GM21723 (cell line): ENCODE results near the gene THAP7.
A peak's percentile ranks its signal among the peaks of the same experiment; 100 is the strongest.
"Not testable (repeated sequence)": the region's sequence is repeated elsewhere in the genome, so short reads cannot be mapped to it uniquely, and the experiment has no call there.

ENCODE experiments used
- ATAC-seq: cut with Tn5 transposase; IDR thresholded peaks from one replicate; pipeline ENCODE4 v1.9.1; 2021; ENCODE audit warnings: mild to moderate bottlenecking, moderate library complexity; ENCODE audit not compliant: unreplicated experiment

Gene THAP7

GRCh38 chr22:21013657-21014201 lies 11.8 kb upstream of the THAP7 start:
- no peak for ATAC-seq

GRCh38 chr22:21012446-21013407 lies 10.8 kb upstream of the THAP7 start:
- ATAC-seq: no peak

GRCh38 chr22:21010426-21011113 lies 8.7 kb upstream of the THAP7 start:
- ATAC-seq: no peak

GRCh38 chr22:21009638-21010425 lies 7.9 kb upstream of the THAP7 start:
- ATAC-seq: no peak

GRCh38 chr22:21009208-21009607 lies 7.3 kb upstream of the THAP7 start:
- ATAC-seq: not testable (repeated sequence)

- ATAC-seq: no peak
These were observed 1.9 kb upstream of the THAP7 start for GRCh38 chr22:21003782-21004181.

- peak; percentile 3 for ATAC-seq
These were observed 824 bp downstream of the THAP7 start for GRCh38 chr22:21000987-21001600.

GRCh38 chr22:21000207-21000986 lies 1.5 kb downstream of the THAP7 start:
- no peak for ATAC-seq

- ATAC-seq: no peak
These were observed 2.3 kb downstream of the THAP7 start for GRCh38 chr22:20999350-21000206.

GRCh38 chr22:20998411-20999336 lies 3.2 kb downstream of the THAP7 start:
- no peak for ATAC-seq

- no peak for ATAC-seq
These were observed 4.2 kb downstream of the THAP7 start for GRCh38 chr22:20997536-20998257.

- ATAC-seq: no peak
These were observed 5.1 kb downstream of the THAP7 start for GRCh38 chr22:20996598-20997535.

GRCh38 chr22:20996031-20996410 lies 5.9 kb downstream of the THAP7 start:
- ATAC-seq: no peak

- ATAC-seq: no peak
These were observed 6.4 kb downstream of the THAP7 start for GRCh38 chr22:20995329-20996030.

GRCh38 chr22:20994902-20995241 lies 7.0 kb downstream of the THAP7 start:
- ATAC-seq: no peak
